Stimulated activated CD8-positive, alpha-beta memory T cell treated with anti-CD3 and anti-CD28 coated beads, Interleukin-7, amount 100 ng/mL, for 4 hours (primary cell): ENCODE measurements around the gene BNC2.

Experiments
- DNase-seq, 2 donors: peaks; one replicate each; pipeline ENCODE4 v3.0.0-alpha.2; 2020; ENCODE audit warnings: low read depth in 2 of 2

BNC2 gene

GRCh38 chr9:16417749-16418148 is 452.7 kb downstream of the BNC2 start:
- DNase-seq = no peak

GRCh38 chr9:16417161-16417560 is 453.3 kb downstream of the BNC2 start:
- no peak for DNase-seq

- DNase-seq = no peak
Observed at GRCh38 chr9:16414451-16414850, 456.0 kb downstream of the BNC2 start.

- DNase-seq = no peak
Observed at GRCh38 chr9:16413509-16414016, 456.9 kb downstream of the BNC2 start.

GRCh38 chr9:16412740-16413139 is 457.7 kb downstream of the BNC2 start:
- DNase-seq = no peak

GRCh38 chr9:16411311-16411710 is 459.2 kb downstream of the BNC2 start:
- no peak for DNase-seq

GRCh38 chr9:16410601-16411280 is 459.7 kb downstream of the BNC2 start:
- no peak for DNase-seq

GRCh38 chr9:16407617-16408016 is 462.9 kb downstream of the BNC2 start:
- DNase-seq = no peak

- no peak for DNase-seq
Observed at GRCh38 chr9:16406526-16407225, 463.8 kb downstream of the BNC2 start.

GRCh38 chr9:16405421-16405820 is 465.0 kb downstream of the BNC2 start:
- no peak for DNase-seq

- no peak for DNase-seq
Observed at GRCh38 chr9:16401701-16402100, 468.8 kb downstream of the BNC2 start.

- no peak for DNase-seq
Observed at GRCh38 chr9:16398691-16399090, 471.8 kb downstream of the BNC2 start.

- no peak for DNase-seq
Observed at GRCh38 chr9:16396389-16396788, 474.1 kb downstream of the BNC2 start.

- DNase-seq = no peak
Observed at GRCh38 chr9:16391369-16391768, 479.1 kb downstream of the BNC2 start.

GRCh38 chr9:16387382-16387781 is 483.1 kb downstream of the BNC2 start:
- DNase-seq = no peak

- DNase-seq = no peak
Observed at GRCh38 chr9:16386827-16387077, 483.7 kb downstream of the BNC2 start.

- no peak for DNase-seq
Observed at GRCh38 chr9:16386007-16386826, 484.3 kb downstream of the BNC2 start.

GRCh38 chr9:16385590-16385989 is 484.9 kb downstream of the BNC2 start:
- no peak for DNase-seq

GRCh38 chr9:16384993-16385392 is 485.5 kb downstream of the BNC2 start:
- DNase-seq = no peak

- no peak for DNase-seq
Observed at GRCh38 chr9:16377311-16377710, 493.2 kb downstream of the BNC2 start.

GRCh38 chr9:16371306-16371705 is 499.2 kb downstream of the BNC2 start:
- no peak for DNase-seq

GRCh38 chr9:16370647-16371046 is 499.8 kb downstream of the BNC2 start:
- no peak for DNase-seq

GRCh38 chr9:16369427-16369826 is 501.0 kb downstream of the BNC2 start:
- DNase-seq = no peak
